HK-2 (cell line): ENCODE data around the gene OSGIN1.

Experiments used
- DNase-seq: peaks from one replicate; pipeline ENCODE4 v3.0.0-alpha.2; 2018; ENCODE audit not compliant: unreplicated experiment

Gene OSGIN1

DNA sequence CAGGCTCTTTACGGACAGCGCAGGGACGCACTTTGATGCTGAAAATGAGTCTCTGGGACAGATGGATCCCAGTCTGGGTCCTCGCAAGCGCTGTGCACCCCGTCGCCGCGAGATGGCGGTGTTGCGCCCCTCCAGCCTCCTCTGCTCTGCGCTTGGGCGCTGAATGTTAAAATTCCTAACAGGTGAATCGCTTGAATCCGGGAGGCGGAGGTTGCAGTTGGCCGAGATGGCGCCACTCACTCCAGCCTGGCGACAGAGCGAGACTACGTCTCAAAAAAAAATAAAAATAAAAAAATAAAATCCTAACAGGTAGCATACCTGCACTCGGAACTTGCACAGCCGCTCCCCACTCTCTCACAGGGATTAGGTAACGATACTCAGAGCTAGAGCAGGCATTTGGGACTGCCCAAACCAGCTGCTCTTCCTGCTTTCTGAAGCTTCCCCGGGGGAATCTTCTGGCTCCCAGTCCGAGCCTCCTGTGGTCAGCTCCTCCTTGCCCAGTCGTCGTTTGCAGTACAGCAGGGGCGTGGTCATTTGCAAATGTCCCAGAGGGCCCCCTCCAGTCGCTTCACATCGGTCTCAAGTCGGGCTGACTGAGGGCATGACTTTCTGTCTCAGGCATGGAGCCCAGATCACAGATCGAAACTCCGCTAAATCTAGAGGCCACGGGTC lies 26.2 kb upstream of the OSGIN1 start:
- peak; percentile 93 for DNase-seq

DNA sequence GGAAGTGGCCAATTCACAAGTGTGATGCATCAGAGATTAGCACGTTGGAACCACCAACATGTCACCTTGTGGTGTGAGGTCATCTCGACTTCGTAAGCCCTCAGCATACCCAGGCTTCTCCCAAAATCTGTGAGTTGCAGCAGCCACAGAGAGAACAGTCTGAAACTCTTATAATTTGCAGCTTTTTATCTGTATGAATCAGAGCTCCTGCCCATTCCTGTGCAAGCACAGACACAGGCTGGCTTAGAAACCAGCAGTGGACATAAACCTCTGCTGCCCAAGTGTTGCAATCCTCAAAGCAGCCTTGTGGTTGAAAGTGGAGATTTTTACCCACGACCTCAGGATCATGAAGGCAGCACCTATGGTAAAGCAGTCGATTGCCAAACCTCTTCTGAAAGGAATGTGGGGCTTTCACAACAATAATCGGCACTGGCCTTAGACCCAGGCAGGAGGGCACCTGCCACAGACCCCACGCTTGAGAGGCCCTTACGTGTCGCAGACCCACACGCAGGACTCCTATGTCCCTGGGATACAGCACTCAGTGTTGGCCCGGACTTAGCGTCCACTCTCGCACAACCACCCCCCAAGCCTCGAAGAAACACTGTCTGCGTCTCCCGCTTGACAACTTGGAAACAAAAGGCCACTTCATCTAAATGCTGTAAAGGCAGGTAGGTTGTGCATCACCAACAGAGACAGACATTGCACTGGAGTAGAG lies 24.5 kb upstream of the OSGIN1 start:
- DNase-seq = no peak

DNA sequence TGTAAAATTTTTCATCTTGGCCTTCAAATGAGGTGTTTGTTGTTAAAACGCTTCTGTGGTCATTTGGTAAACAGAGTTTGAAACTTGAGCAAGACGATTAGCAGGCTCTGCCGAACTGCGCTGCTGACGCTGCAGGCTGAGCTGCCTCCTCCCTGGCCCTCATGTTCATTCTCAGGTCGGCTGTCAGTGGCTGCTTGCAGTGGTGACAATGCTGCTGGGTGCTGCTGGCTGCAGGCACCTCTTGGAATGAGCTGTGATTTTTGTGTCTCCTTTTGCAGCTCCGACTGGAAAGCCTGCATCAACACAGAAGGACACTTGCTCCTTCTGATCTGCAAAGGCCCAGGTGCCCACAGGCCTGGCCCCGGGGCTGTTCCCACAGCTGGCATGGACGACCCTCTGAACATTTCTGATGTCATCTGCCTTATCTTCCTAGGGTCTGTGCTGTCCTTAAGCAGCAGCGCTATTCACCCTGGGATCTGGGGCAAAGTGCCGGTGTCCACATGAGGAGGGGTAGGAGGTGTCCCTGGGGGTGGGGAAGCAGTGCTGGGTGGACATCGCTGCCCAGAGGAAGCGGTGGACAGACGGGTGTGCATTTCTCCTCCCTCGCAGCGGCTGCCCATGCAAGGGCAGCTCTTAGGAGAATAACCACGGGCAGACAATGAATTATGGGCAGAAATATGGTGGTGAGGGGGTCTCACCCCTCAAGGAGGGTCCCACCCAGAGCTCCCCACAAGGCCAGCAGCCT lies 23.1 kb upstream of the OSGIN1 start:
- DNase-seq = no peak

DNA sequence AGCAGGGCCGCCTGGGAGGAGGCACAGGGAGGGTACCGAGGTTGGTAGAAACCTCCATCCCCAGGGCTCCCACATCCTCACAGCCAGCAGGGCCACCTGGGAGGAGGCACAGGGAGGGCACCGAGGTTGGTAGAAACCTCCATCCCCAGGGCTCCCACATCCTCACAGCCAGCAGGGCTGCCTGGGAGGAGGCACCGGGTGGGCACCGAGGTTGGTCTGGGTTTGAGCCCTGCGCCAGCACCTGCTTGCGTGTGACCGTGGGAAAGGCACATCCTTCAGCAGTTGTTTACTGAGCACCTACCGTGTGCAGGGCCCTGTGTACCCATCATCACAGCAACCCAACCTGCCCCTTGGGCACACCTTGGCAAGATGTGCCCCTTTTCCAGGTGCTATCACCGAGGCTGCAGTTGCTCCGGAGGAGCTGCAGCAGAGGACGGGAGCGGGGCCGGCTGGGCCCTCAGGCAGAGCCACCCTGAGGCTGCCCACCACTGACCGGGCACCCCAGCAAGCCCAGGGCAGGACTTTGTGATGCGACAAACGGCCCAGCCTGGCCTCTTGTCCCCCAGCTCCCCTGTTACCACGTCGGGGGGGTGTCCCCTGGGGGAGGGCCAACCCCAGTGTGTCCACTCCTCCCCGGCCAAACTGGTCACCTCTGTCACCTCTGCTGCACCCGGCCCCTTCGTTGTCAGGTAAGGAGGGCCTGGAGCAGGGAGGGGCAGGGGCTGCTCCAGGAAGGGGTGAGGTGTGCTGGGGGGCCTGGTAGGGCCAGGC lies 22.1 kb upstream of the OSGIN1 start:
- no peak for DNase-seq

DNA sequence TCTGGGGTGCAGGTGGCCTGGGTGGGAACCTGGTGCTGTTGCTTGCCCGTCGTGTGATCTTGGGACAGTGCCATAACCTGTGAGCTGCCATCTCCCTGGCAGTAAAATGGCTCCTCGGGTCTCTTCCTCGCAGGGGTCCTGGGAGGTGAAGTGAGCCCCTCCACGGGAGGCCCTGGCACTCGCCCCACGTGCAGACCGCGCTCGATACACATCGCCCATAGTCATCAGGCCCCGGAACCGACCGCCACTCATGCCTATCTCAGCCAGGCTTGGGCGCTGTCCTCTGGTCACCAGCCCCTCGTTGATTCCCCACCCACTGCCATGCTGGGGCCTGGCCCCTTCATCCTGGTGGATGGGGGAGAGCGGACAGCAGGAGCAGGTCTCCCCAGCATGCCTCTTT lies 21.5 kb upstream of the OSGIN1 start:
- DNase-seq = no peak

DNA sequence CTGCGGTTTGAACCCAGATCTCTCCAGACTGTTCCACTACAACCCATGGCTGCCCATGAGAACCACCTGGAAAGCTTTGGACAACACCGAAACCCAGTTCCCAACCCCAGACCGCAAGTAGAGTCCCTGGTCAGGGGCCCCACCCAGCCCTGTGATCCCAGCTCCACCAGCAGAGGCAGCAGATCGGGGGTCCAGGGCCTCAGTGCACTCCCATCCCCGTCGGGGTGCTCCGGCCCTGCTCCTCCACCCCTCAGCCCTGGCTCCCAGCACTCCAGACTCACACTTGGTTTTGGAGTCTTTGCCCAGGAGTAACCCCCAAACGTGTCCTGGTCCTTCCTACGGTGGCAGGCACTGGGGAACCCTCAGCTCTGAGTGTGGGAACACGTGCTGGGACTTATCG lies 20.7 kb upstream of the OSGIN1 start:
- no peak for DNase-seq

DNA sequence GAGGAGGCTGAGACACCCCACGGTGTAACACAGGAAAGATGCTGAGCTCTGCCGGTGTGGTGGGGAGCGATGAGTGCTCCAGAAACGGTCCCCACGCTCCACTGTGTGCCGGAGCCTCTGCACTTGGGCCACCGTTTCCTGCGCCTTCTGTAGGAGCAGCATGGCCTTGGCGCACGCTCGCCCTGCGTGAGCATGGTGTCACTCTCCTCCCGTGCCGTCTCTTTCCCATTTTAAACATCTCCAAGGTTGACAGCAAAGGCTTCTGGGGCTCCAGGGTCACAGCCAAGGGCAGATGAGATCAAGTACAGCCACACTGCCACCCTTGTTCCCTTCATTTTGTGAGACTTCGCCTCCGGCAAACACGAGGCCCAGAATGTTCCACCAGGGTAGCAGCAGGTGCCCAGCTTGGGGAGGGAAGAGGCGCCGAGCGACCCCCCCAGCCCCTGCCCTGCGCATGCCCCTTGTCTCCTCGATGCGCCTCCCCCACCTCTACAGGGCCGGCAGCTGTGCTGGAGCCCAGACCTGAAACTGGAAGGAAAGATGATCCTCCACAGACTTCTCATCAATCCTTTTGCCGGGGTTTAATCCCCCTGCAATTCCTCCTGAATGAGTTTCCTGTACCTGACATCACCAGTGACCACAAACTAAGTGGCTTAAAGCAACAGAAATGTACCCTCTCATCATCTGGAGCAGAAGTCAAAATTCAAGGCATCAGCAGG lies 19.9 kb upstream of the OSGIN1 start:
- no peak for DNase-seq

DNA sequence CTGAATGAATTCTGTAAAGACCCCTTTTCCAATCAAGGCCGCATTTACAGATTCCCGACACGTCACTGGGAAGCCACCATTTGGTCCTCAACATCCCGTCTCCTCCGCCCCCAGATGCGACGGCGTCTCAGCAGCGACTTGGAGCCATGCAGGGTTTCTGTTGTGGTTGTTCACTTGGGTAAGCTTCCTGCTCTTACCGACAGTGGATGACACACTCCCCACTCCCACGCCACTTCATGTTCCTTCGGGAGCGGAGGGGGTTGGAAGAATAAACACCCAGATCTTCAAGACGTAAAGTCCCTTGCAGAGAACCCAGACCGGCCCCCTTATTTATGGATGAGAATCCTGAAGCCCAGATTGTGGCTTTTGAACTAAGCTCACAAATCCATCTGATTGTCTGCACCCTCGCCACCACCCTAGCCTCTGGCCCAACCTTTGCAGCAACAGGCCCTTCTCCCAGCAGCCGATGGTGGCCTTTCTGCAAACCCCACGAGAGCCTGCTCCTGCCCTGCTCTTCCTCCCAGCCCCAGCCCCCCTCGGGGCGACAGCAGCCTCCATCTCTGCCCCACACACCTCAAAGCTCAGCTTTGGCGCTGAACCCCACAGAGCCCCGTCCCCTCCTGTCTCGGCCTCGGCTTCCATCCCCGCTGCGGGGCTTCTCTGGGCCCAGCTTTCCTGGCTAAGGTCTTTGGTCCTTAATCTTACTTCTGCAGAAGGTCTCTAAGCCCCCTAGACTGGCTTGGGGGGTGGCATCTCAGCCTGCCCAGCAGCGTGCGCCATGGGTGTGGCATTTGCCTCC lies 19.0 kb upstream of the OSGIN1 start:
- no peak for DNase-seq

DNA sequence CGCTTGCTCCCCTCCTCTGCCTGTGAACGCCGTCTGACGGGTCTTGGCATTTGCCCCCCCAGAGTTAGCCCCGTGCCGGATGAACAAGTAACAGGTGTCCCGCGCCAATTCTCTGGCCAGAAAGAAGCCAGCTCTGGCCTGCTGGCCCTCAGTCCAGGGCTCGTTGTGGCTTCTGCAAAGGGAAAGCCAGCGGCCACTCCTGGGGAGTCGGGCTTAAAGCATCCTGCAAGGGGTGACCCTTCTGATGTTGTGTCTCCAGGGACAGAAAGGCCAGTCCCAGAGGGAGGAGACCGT lies 18.4 kb upstream of the OSGIN1 start:
- no peak for DNase-seq

DNA sequence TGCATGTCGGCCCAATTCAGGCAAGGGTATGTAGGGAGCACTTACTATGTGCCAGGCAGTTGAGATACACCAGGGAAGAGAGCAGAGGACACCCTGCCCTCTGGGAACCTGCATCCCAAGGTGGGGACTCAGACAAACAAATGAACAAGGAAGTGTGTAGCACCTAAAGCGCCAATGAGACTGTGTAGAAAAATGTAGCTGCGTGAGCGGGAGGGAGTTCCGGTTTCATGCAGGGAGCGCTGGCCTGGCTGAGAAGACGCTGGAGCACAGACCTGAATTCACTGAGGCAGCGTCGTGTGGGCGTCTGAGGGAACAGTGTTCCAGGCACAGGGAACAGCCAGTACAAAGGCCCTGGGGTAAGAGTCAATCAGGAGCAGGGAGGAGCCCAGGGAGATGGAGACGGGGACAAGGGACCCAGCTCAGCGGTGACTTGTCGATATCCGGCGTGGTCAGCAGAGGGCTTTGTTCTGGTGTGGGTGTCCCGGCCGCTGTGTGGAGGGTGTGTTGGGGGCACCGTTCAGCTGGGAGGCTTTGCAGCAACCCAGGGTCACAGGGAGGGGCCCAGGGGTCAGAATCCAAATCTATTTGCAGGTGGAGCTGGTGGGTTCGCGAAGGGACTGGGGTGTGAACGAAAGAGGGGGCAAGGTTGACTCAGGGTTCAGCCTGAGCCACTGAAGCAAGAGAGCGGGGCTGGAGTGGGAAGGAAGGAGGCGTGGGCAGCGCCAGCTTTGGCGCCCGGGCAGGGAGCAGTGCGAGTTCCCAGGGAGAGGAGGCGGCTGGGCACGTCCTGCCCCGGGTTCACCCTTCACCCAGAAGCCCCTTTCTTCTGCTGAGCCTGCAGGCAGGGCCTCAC lies 17.8 kb upstream of the OSGIN1 start:
- DNase-seq = no peak

DNA sequence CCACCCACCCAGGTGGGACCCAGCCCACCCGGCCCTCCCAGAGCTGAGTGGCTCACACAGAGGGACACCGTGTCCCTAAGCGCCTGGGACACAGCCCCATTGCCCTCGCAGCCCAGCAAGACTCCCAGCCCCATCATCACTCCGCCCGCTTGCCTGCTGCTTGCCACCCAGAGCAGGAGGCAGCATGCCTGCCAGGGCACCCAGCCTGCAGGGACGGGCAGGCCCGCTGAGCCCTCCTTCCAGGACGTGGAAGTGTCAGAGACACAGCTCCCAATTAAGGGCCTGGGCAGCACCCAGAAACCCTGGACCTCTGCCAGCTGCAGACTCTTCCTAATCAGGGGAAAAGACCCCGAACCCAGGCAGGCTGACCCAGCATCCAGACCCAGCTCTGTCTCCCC lies 17.2 kb upstream of the OSGIN1 start:
- no peak for DNase-seq

DNA sequence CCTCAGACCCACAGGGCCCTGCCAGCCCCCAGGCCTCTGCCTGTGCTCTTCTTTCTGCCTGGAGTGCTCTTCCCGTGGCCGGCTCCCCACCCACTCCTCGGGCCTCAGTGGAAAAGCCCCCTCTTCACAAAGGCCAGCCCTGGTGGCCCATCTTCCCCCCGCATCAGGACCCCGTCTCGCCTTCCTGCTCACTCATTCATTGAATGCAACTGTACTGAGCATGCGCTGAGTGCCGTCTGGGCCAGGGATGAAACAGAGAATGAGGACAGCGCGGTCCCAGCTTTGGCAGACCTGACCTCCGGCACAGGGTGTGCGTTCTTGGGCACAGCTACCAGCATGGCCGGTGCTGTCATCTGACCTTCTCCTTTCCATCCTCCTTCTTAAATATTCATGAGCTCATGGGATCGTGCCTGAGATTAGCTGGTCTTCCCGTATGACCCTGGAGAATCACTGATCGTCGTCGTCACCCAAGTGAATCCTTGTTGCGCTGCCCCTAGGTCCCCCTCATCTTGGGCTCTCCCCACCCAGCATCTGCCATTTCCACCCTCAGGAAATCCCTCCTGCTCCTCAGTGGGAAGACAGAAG lies 16.4 kb upstream of the OSGIN1 start:
- no peak for DNase-seq

DNA sequence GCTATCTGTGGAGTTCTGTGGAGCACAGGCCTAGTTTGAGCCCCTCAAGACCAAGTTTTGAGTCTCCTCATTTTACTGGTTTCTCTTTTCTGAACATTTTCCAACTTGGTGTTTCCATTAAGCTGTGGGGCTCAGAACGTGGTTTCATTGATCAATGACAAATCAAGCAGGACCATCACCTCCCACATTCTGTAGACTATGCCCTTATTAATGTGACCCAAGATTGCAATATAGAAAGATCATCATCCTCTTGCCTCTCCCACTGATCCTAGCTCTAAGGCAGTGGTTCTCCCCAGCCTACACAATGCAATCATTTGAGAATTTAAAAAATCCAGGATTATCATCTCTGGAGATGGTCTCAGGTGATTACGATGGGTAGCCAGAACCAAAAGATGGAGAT lies 15.8 kb upstream of the OSGIN1 start:
- no peak for DNase-seq

DNA sequence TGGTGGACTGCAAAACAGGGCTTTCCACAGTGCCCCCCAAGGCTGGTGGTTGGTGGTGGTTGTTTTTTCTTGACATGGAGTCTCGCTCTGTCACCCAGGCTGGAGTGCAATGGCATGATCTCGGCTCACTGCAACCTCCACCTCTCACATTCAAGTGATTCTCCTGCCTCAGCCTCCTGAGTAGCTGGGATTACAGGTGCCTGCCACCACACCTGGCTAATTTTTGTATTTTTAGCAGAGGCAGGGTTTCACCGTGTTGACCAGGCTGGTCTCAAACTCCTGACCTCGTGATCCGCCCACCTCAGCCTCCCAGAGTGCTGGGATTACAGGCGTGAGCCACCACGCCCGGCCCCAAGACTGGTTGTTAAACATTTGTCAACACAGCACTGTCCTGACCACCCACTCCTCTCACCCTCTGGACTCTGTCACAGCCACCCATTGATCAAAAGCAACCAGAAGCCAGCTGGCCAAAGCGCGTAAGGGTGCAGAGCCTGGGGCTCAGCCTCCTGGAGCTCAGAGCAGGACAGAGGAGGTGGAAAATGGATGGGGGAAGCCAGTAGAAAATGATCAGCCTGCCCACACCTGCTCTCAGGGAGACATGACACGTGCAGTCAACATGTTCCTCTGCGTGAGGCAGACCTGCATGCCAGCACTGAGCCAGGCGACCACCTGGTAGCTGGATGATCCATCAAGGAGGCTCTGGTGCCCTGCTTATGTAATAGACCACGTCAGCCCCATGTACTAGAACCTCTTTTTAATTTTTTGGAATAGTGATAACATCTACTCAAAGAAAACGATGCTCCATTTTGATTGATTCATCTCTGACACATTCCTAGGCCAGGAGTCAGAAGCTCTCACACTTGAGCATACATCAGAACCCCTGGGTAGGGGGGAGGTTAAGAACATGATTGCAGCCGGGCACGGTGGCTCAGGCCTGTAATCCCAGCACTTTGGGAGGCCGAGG lies 14.8 kb upstream of the OSGIN1 start:
- no peak for DNase-seq

DNA sequence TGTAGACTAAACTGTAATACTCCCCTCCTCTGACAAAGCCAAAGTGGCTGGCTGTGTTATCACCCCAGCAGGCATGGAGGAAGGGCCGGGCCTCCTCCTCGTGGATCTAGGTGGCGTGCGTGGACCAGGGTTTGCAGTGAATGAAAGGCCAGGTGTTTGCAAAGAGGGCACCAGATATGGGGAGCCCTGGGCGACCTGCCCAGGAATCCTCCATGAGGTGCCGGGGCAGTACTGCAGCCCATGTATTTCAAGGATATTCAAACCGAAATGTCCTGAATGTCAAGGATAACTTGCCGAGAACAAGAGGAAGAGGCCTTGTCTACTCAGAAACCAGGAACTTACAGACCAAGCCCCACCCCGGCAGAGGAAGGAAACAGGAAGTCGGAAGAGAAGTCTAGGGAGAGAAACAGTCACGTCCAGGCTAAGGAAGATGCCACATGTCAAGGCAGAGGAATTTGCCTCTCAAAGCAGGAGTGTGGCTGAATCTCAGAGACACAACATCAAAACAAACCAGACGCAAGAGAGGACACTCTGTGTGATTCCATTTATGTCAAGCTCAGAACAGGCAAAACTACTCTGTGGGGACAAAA lies 13.7 kb upstream of the OSGIN1 start:
- DNase-seq = no peak

DNA sequence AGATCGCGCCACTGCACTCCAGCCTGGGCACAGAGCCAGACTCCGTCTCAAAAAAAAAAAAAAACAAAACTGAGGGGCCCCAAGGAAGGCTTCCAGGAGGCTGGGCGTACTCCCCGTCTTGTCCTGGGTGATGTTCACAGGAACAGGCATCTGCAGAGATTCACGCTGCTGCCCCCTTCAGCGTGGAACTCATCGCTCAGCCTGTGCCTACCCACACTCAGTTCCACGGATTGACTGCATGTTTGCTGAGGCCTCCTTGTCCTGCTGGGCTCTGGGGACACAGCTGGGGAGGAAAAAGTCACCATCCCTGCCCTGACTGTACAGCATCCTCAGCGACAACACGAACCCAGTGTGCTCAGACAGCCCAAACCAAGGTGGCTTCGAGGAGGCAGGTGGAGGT lies 12.9 kb upstream of the OSGIN1 start:
- DNase-seq = no peak

DNA sequence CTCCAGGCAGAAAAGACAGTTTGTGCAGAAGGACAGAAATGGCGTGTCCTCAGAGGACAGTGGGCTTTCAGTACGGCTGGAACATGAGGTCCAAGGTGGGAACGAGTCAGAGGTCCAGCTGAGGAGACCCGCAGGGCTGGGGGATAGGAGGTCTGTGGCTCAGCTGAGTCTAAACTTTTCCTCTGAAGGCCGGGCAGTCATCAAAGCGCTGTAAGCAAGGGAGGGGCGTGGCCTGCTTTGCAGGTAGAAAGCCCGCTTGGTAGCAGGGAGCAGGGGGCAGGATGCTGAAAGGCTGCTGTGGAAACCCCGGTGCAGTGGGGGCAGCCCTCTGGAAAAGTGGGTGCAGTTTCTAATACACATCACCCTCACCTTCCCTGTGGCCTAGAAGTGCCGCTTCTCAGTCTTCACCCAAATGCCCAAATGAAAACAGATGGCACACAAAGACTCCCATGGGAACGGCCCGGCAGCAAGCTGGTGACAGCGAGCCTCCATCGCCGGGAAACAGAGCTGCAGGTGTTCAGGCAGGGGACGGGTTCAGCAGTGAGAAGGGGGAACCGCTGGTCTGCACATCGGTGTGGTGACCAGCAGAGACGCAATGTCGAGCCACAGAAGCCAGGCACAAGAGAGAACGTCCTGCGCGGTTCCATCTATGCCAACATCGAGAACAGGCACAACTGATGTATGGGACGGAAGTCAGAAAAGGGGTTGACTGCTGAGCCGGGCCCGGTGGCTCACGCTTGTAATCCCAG lies 12.2 kb upstream of the OSGIN1 start:
- no peak for DNase-seq
